Colonic mucosa (tissue), 4 donors: ENCODE measurements around the gene TM9SF1. TPM values are rescaled to one million over a fixed set of nuclear protein-coding genes. Genes with fewer than 3 reads are reported as not detected.

Experiments
- DNase-seq: peaks from one replicate; pipeline ENCODE4 v3.0.0-alpha.2; 2020
- H3K27ac ChIP-seq: fragments of 200-600 bp; one replicate; pipeline ENCODE4 v1.8.0; 2021
- H3K27me3 ChIP-seq: fragments of 200-600 bp; one replicate; pipeline ENCODE4 v1.8.0; 2021
- H3K36me3 ChIP-seq: fragments of 200-600 bp; one replicate; pipeline ENCODE4 v1.8.0; 2021
- H3K4me1 ChIP-seq: fragments of 200-600 bp; one replicate; pipeline ENCODE4 v1.8.0; 2021; ENCODE audit warnings: mild to moderate bottlenecking
- H3K4me3 ChIP-seq: fragments of 200-600 bp; one replicate; pipeline ENCODE4 v1.8.0; 2021
- H3K9ac ChIP-seq, 2 donors: one replicate each; pipeline ENCODE4 v1.7.0; 2013; ENCODE audit warnings: control low read depth in 2 of 2, low read depth in 2 of 2, low read length in 2 of 2
- H3K9me3 ChIP-seq: fragments of 200-600 bp; one replicate; pipeline ENCODE4 v1.8.0; 2021
- intact Hi-C: fragments of 100-400 bp; cut with DNase I; formaldehyde crosslinking; loops from one replicate; pipeline ENCODE4 v1.14.1; 2022
- total RNA-seq, 2 donors: library from RNA; stranded (reverse); fragmentation: NEBNext Ultra II Directional in 1 of 2; extraction: Animal tissue kit (Norgen Biotek cat#: 25700) in 1 of 2; gene quantifications; one replicate each; pipeline ENCODE4 v1.2.1, GENCODE V29; 2021
- TF ChIP-seq, protein P1 (sequence below): fragments of 200-600 bp; IDR thresholded peaks from one replicate; pipeline ENCODE4 v1.8.0; 2022; ENCODE audit warnings: antibody characterized with exemption, mild to moderate bottlenecking
- donor health status: healthy.
- donor health status: DM: no; HTN: no; CAD: no.
- donor health status: DM: no; HTN: no; CAD: no.

Gene TM9SF1
- total RNA-seq, 2 donors from 2014 or later = 58.8 to 65.6 TPM

GRCh38 chr14:24238527-24239037, 43.3 kb upstream of the TM9SF1 start:
- H3K36me3 ChIP-seq = no peaks in the 10 kb centered on the region

DNA sequence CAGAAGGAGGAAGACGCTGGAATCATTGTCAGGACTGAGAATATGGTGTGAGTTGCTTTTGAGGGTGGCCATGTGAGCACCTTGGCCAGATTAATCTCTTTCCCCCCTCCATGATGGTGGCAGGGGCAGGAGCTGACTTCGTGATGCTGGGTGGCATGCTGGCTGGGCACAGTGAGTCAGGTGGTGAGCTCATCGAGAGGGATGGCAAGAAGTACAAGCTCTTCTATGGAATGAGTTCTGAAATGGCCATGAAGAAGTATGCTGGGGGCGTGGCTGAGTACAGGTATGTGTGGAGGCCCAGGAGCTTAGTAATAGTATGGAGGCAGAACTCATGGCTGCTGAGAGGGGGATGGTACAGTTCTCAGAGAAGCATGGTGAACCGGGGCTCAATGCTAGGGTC, 42.9 kb upstream of the TM9SF1 start:
- Histone ChIP-seq H3K9ac (no peak overlapping the region), H3K36me3 (no peaks in the 10 kb centered on the region), H3K9me3 (no peaks in the 10 kb centered on the region), H3K27ac (no peak overlapping the region), H3K4me3 (no peak overlapping the region), H3K27me3 (no peaks in the 10 kb centered on the region), H3K4me1 (peaks cover 11% of the 10 kb centered on the region)
- TF ChIP-seq, protein P1, sequence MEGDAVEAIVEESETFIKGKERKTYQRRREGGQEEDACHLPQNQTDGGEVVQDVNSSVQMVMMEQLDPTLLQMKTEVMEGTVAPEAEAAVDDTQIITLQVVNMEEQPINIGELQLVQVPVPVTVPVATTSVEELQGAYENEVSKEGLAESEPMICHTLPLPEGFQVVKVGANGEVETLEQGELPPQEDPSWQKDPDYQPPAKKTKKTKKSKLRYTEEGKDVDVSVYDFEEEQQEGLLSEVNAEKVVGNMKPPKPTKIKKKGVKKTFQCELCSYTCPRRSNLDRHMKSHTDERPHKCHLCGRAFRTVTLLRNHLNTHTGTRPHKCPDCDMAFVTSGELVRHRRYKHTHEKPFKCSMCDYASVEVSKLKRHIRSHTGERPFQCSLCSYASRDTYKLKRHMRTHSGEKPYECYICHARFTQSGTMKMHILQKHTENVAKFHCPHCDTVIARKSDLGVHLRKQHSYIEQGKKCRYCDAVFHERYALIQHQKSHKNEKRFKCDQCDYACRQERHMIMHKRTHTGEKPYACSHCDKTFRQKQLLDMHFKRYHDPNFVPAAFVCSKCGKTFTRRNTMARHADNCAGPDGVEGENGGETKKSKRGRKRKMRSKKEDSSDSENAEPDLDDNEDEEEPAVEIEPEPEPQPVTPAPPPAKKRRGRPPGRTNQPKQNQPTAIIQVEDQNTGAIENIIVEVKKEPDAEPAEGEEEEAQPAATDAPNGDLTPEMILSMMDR = no peak
- no peak for DNase-seq
- intact Hi-C loops = no loop called here

More at GRCh38 chr14:24238527-24239037, 43.3 kb upstream of the TM9SF1 start:
- TF ChIP-seq, protein P1 = no peak
- no peaks in the 10 kb centered on the region for H3K27me3 ChIP-seq
- peaks cover 11% of the 10 kb centered on the region for H3K4me1 ChIP-seq
- no peak overlapping the region for H3K4me3 ChIP-seq
- H3K27ac ChIP-seq = no peak overlapping the region
- no peak overlapping the region for H3K9ac ChIP-seq
- no peaks in the 10 kb centered on the region for H3K9me3 ChIP-seq
- DNase-seq = no peak
- intact Hi-C loops = no loop called here

- no peaks in the 10 kb centered on the region for H3K36me3 ChIP-seq
- H3K4me1 ChIP-seq = peaks cover 11% of the 10 kb centered on the region
- no peaks in the 10 kb centered on the region for H3K27me3 ChIP-seq
- no peak overlapping the region for H3K4me3 ChIP-seq
- H3K9ac ChIP-seq = no peak overlapping the region
- intact Hi-C loops = no loop called here
- TF ChIP-seq, protein P1 = no peak
- no peak overlapping the region for H3K27ac ChIP-seq
- no peak for DNase-seq
- no peaks in the 10 kb centered on the region for H3K9me3 ChIP-seq
Measured at GRCh38 chr14:24237463-24237955, 42.3 kb upstream of the TM9SF1 start.

DNA sequence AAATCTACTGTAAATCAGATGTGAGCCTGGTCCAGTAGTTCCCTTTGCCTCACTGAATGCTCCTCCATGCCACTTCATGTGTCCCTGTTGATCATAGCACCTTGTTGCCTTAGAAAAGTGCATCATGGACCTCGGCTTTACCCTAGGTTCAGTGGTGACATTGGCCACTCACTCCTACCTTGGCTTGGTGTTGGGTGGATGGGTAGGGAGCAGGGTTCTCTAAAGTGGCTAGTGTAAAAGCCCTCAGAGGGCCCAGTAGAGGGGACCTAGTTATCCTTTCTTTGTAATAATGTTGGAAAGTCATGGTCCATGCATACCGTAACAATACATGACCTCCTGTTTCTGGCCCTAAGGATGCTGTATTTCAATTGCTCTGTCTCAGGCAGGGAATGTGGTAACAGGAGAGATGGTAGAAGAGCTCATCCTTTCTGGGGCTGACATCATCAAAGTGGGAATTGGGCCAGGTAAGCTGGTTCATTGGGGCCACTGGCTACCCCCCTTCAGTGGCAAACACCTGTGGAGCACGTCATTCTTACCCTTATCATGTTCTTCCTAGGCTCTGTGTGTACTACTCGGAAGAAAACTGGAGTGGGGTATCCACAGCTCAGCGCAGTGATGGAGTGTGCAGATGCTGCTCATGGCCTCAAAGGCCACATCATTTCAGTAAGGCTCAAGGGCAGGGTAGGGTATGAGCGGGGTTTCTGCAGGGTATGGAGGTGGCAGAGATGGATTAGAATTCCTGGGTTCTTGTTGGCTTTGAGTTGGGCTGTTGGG, 41.6 kb upstream of the TM9SF1 start:
- DNase-seq = no peak
- H3K4me1 ChIP-seq = peaks cover 11% of the 10 kb centered on the region
- intact Hi-C loops = no loop called here
- no peak overlapping the region for H3K27ac ChIP-seq
- H3K4me3 ChIP-seq = no peak overlapping the region
- no peaks in the 10 kb centered on the region for H3K9me3 ChIP-seq
- no peaks in the 10 kb centered on the region for H3K27me3 ChIP-seq
- H3K9ac ChIP-seq = no peak overlapping the region
- no peaks in the 10 kb centered on the region for H3K36me3 ChIP-seq
- TF ChIP-seq, protein P1 = no peak

- Histone ChIP-seq H3K36me3 (no peaks in the 10 kb centered on the region), H3K4me1 (peaks cover 4% of the 10 kb centered on the region)
Measured at GRCh38 chr14:24235804-24236688, 40.8 kb upstream of the TM9SF1 start.

More at GRCh38 chr14:24235804-24236688, 40.8 kb upstream of the TM9SF1 start:
- DNase-seq = no peak
- no peak overlapping the region for H3K27ac ChIP-seq
- H3K4me3 ChIP-seq = no peak overlapping the region
- no peaks in the 10 kb centered on the region for H3K9me3 ChIP-seq
- H3K9ac ChIP-seq = no peak overlapping the region
- TF ChIP-seq, protein P1 = no peak
- no peaks in the 10 kb centered on the region for H3K27me3 ChIP-seq
- intact Hi-C loops = no loop called here
